ENCODE data around the gene CYP3A5.
"Not testable (repeated sequence)": the region's sequence is repeated elsewhere in the genome, so short reads cannot be mapped to it uniquely, and the experiment has no call there.

Gene CYP3A5

GRCh38 chr7:99637414-99637813 lies 42.4 kb downstream of the CYP3A5 start:
- DNase-seq, result not testable (repeated sequence)

- DNase-seq, result peak; percentile 55
Measured at GRCh38 chr7:99631295-99632109, 48.3 kb downstream of the CYP3A5 start.

- DNase-seq, result no peak
Measured at GRCh38 chr7:99629643-99630042, 50.2 kb downstream of the CYP3A5 start.

- DNase-seq, result no peak
Measured at GRCh38 chr7:99628471-99629465, 51.0 kb downstream of the CYP3A5 start.

GRCh38 chr7:99627513-99627912 lies 52.3 kb downstream of the CYP3A5 start:
- DNase-seq, result no peak

GRCh38 chr7:99626661-99627060 lies 53.1 kb downstream of the CYP3A5 start:
- DNase-seq, result no peak

- DNase-seq, result no peak
Measured at GRCh38 chr7:99625961-99626360, 53.8 kb downstream of the CYP3A5 start.

- no peak for DNase-seq
Measured at GRCh38 chr7:99625321-99625720, 54.5 kb downstream of the CYP3A5 start.

GRCh38 chr7:99624484-99624883 lies 55.3 kb downstream of the CYP3A5 start:
- DNase-seq, result peak; percentile 40

- no peak for DNase-seq
Measured at GRCh38 chr7:99623702-99624447, 55.9 kb downstream of the CYP3A5 start.

- no peak for DNase-seq
Measured at GRCh38 chr7:99623091-99623693, 56.6 kb downstream of the CYP3A5 start.

- DNase-seq, result no peak
Measured at GRCh38 chr7:99622596-99622995, 57.2 kb downstream of the CYP3A5 start.

GRCh38 chr7:99621271-99621670 lies 58.5 kb downstream of the CYP3A5 start:
- DNase-seq, result no peak

- no peak for DNase-seq
Measured at GRCh38 chr7:99619571-99620130, 60.1 kb downstream of the CYP3A5 start.

GRCh38 chr7:99618726-99619125 lies 61.1 kb downstream of the CYP3A5 start:
- DNase-seq, result no peak

- no peak for DNase-seq
Measured at GRCh38 chr7:99617192-99617781, 62.5 kb downstream of the CYP3A5 start.

GRCh38 chr7:99616359-99617191 lies 63.2 kb downstream of the CYP3A5 start, which contains the start of gene ZSCAN25:
TSS of gene ZSCAN25 (plus strand) at chr7:99616946. CDS start at chr7:99619607, 2,661 bp downstream.
- peak; percentile 97 for DNase-seq

- DNase-seq, result no peak
Measured at GRCh38 chr7:99615989-99616358, 63.8 kb downstream of the CYP3A5 start.

- no peak for DNase-seq
Measured at GRCh38 chr7:99614495-99614894, 65.3 kb downstream of the CYP3A5 start.

- no peak for DNase-seq
Measured at GRCh38 chr7:99607548-99607947, 72.2 kb downstream of the CYP3A5 start.

GRCh38 chr7:99606531-99606930 lies 73.3 kb downstream of the CYP3A5 start:
- no peak for DNase-seq

Data from hematopoietic multipotent progenitor cell treated with erythropoietin and hydrocortisone succinate and interleukin-3 and kit ligand, for 4 days (in vitro differentiated cells).